Esophagus squamous epithelium (tissue), 5 donors: ENCODE measurements around the gene COASY. TPM values are rescaled to one million over a fixed set of nuclear protein-coding genes. Genes with fewer than 3 reads are reported as not detected.

ENCODE experiments used
- DNase-seq: peaks from one replicate; lab custom pipeline; 2025; lab: John Stamatoyannopoulos, UW
- H3K27ac ChIP-seq, 4 donors: fragments of 200-600 bp; sonication (generic); one replicate each; pipeline ENCODE4 v1.5.1; 2016 to 2019; ENCODE audit warnings: mild to moderate bottlenecking in 1 of 4
- H3K27me3 ChIP-seq, 4 donors: fragments of 200-600 bp; sonication (generic); 1 replicate in 3 of 4; 2 replicates in 1 of 4; pipeline versions ENCODE4 v1.5.1 to v1.6.0; 2017 to 2021; ENCODE audit warnings: antibody characterized with exemption in 1 of 4
- H3K36me3 ChIP-seq, 3 donors: fragments of 200-600 bp; sonication (generic); one replicate each; pipeline ENCODE4 v1.5.1; 2016 to 2019
- H3K4me1 ChIP-seq, 3 donors: fragments of 200-600 bp; sonication (generic); one replicate each; pipeline ENCODE4 v1.5.1; 2017 to 2019
- H3K4me3 ChIP-seq, 4 donors: fragments of 200-600 bp; sonication (generic); 1 replicate in 3 of 4; 2 replicates in 1 of 4; pipeline ENCODE4 v1.5.1; 2016 to 2019; ENCODE audit warnings: mild to moderate bottlenecking in 2 of 4, moderate library complexity in 1 of 4
- H3K9me3 ChIP-seq, 3 donors: fragments of 200-600 bp; sonication (generic); one replicate each; pipeline ENCODE4 v1.5.1; 2016 to 2019
- CTCF ChIP-seq, 6 experiments: fragments of 450-650 bp in 4 of 6; fragments of 200-600 bp in 2 of 6; sonication (generic) in 2 of 6; IDR thresholded peaks; one replicate each; pipeline ENCODE4 v1.5.1; 2016 to 2019; ENCODE audit warnings: antibody characterized with exemption in 6 of 6, mild to moderate bottlenecking in 4 of 6, moderate library complexity in 4 of 6
- POLR2A ChIP-seq, 4 donors: fragments of 450-650 bp; IDR thresholded peaks; one replicate each; pipeline ENCODE4 v1.6.1; 2017; ENCODE audit warnings: antibody characterized with exemption in 4 of 4, mild to moderate bottlenecking in 4 of 4, moderate library complexity in 3 of 4
- WGBS, 2 donors: methylation state at CpG; one replicate each; pipeline ENCODE4 v1.1.5; 2018; 5-methylcytosine and 5-hydroxymethylcytosine counted together
- intact Hi-C: fragments of 100-400 bp; cut with DNase I; formaldehyde crosslinking; loops from one replicate; pipeline ENCODE4 v1.15.0; 2022
- total RNA-seq, 4 donors: library from RNA; depleted of rRNA; stranded (reverse); fragments of >200 nt; gene quantifications; one replicate each; pipeline ENCODE4 v1.1.0, GENCODE V29; 2016
- donor health status: DM: yes; HTN: yes; CAD: no.

Gene COASY
- 10 to 100 TPM; 34.1 to 52.2 (median 46.5) TPM for total RNA-seq

DNA sequence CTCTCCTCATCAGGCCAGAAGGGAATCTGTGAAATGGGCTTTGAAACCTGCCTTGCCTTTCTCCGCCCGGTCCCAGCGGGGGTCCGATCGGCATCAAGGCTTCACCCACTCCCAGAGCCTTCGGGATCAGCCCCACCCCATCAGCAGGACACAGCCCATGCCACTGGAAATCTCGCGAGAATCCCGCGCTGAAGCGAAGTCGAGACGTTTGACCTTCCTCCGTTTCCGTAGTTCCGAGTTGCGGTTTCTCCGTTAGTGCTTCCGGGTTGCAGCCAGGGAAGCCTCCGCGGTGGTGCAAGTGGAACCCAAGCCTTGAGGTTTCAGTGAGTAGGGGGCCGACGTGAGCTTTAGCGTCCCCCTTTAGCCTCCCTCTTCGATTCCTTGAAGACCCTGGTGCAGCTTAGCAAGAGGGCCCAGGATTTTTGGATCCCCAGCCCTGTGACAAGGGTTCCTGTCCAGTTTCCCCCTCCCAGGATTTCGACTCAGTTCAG is at the start of gene COASY:
TSS of gene COASY (plus strand) at position 252 of the 491 bp plus-strand sequence. CDS start 475 bp downstream, outside the sequence.
- intact Hi-C loops: no loop called here
- H3K27me3 ChIP-seq: no peaks in the 10 kb centered on the region
- H3K36me3 ChIP-seq: peaks cover 13 to 27% (median 15%) of the 10 kb centered on the region in 3 donors
- peak within 1 kb of the TSS; percentile 66 to 91 (median 79) for H3K4me3 ChIP-seq
- peaks cover 31 to 67% (median 33%) of the 10 kb centered on the region in 3 donors for H3K4me1 ChIP-seq
- H3K9me3 ChIP-seq: no peaks in the 10 kb centered on the region
- peak; percentile 52 for DNase-seq
- TF ChIP-seq CTCF (IDR thresholded peaks at IDR 0.05) (peak in 1 of 6 experiments; percentile 38), POLR2A (IDR thresholded peaks at IDR 0.05) (peak in 3 of 4 donors; percentile 14 to 66 (median 46))
- 0% methylated on average over 1 to 12 of the region's 26 CpGs for WGBS, 2 donors
- peak within 1 kb of the TSS; percentile 87 to 94 (median 90) for H3K27ac ChIP-seq

GRCh38 chr17:42512246-42512645 is 49.7 kb upstream of the COASY start:
- intact Hi-C loops: loop anchor here (5.0 to 10.0 kb wide), 2 partner anchors 35 to 87 kb away; partner anchors contain the start of gene CAVIN1
- H3K27ac ChIP-seq: peak overlapping the region; percentile 9 to 76 (median 59)
- H3K4me1 ChIP-seq: peaks cover 2 to 45% (median 10%) of the 10 kb centered on the region in 3 donors
- TF ChIP-seq CTCF (IDR thresholded peaks at IDR 0.05) (no peak), POLR2A (IDR thresholded peaks at IDR 0.05) (no peak)
- no peak overlapping the region for H3K4me3 ChIP-seq
- 79 to 88% methylated on average over 9 of the region's 9 CpGs for WGBS, 2 donors
- DNase-seq: no peak
- no peaks in the 10 kb centered on the region for H3K27me3 ChIP-seq
- peaks cover 0 to 82% (median 18%) of the 10 kb centered on the region in 3 donors for H3K36me3 ChIP-seq
- no peaks in the 10 kb centered on the region for H3K9me3 ChIP-seq

GRCh38 chr17:42512733-42513251 is 49.2 kb upstream of the COASY start:
- DNase-seq: no peak
- intact Hi-C loops: loop anchor here (5.0 to 10.0 kb wide), 2 partner anchors 35 to 88 kb away; partner anchors contain the start of gene CAVIN1
- no peaks in the 10 kb centered on the region for H3K27me3 ChIP-seq
- H3K4me3 ChIP-seq: no peak overlapping the region
- TF ChIP-seq POLR2A (IDR thresholded peaks at IDR 0.05) (no peak), CTCF (IDR thresholded peaks at IDR 0.05) (no peak)
- 66 to 76% methylated on average over 3 to 6 of the region's 6 CpGs for WGBS, 2 donors
- H3K4me1 ChIP-seq: peaks cover 7 to 50% (median 15%) of the 10 kb centered on the region in 3 donors
- no peaks in the 10 kb centered on the region for H3K9me3 ChIP-seq
- peak overlapping the region; percentile 9 to 76 (median 70) for H3K27ac ChIP-seq
- H3K36me3 ChIP-seq: peaks cover 0 to 77% (median 18%) of the 10 kb centered on the region in 3 donors

DNA sequence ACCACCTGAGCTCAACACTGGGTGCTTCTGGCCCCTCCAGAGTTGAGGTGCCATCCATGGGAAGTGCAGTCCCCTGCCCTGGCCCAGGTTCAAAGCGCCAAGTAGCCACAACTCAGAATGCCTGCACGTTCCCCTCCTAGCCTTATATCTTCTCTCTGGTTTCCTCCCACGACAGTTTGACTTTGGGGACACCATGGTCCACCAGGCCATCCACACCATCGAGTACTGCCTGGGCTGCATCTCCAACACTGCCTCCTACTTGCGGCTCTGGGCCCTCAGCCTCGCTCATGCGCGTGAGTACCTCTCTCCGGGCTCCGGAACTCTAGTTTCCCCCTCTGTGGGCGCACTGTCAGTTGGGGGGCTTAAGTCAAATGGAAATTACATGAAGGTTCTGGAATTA is 48.3 kb upstream of the COASY start:
- no peak for TF ChIP-seq CTCF (IDR thresholded peaks at IDR 0.05)
- TF ChIP-seq POLR2A (IDR thresholded peaks at IDR 0.05): no peak
- no peak for DNase-seq
- Histone ChIP-seq H3K4me1 (peaks cover 15 to 57% (median 24%) of the 10 kb centered on the region in 3 donors), H3K36me3 (peaks cover 0 to 68% (median 18%) of the 10 kb centered on the region in 3 donors), H3K9me3 (no peaks in the 10 kb centered on the region), H3K4me3 (no peak overlapping the region), H3K27ac (peak overlapping the region in 3 of 4 donors; percentile 68 to 76 (median 73)), H3K27me3 (no peaks in the 10 kb centered on the region)
- intact Hi-C loops: loop anchor here (5.0 to 10.0 kb wide), 2 partner anchors 36 to 89 kb away; partner anchors contain the start of gene CAVIN1
- 94 to 98% methylated on average over 10 to 11 of the region's 11 CpGs for WGBS, 2 donors

- Histone ChIP-seq H3K27ac (peak overlapping the region in 3 of 4 donors; percentile 68 to 76 (median 73)), H3K4me3 (no peak overlapping the region), H3K36me3 (peaks cover 0 to 62% (median 14%) of the 10 kb centered on the region in 3 donors), H3K27me3 (no peaks in the 10 kb centered on the region), H3K4me1 (peaks cover 21 to 57% (median 30%) of the 10 kb centered on the region in 3 donors), H3K9me3 (no peaks in the 10 kb centered on the region)
- intact Hi-C loops: loop anchor here (5.0 to 10.0 kb wide), 2 partner anchors 37 to 89 kb away; partner anchors contain the start of gene CAVIN1
- WGBS, 2 donors: 93 to 96% methylated on average over 5 to 9 of the region's 11 CpGs
- TF ChIP-seq POLR2A (IDR thresholded peaks at IDR 0.05): no peak
- no peak for TF ChIP-seq CTCF (IDR thresholded peaks at IDR 0.05)
- DNase-seq: no peak
Measured at GRCh38 chr17:42514279-42514678, 47.7 kb upstream of the COASY start.
